ENCODE results near the gene TMEM229B. TPM values are rescaled to one million over a fixed set of nuclear protein-coding genes. Genes with fewer than 3 reads are reported as not detected.
A peak's percentile ranks its signal among the peaks of the same experiment; 100 is the strongest.

The TMEM229B gene
- total RNA-seq, 1 donor from 2014 or later: 3.9 TPM

- no peak for DNase-seq (ENCODE audit: low read depth)
Measured at GRCh38 chr14:67515386-67516079, 27.0 kb upstream of the TMEM229B start.

GRCh38 chr14:67514650-67515385, 26.3 kb upstream of the TMEM229B start:
- no peak for DNase-seq (ENCODE audit: low read depth)

- DNase-seq (ENCODE audit: low read depth): no peak
Measured at GRCh38 chr14:67514203-67514607, 25.7 kb upstream of the TMEM229B start.

- DNase-seq (ENCODE audit: low read depth): peak; percentile 57
Measured at GRCh38 chr14:67513631-67514108, 25.1 kb upstream of the TMEM229B start.

GRCh38 chr14:67512463-67513310, 24.2 kb upstream of the TMEM229B start:
- DNase-seq (ENCODE audit: low read depth): no peak

- no peak for DNase-seq (ENCODE audit: low read depth)
Measured at GRCh38 chr14:67510836-67511235, 22.3 kb upstream of the TMEM229B start.

GRCh38 chr14:67510121-67510520, 21.6 kb upstream of the TMEM229B start:
- DNase-seq (ENCODE audit: low read depth): peak; percentile 32

GRCh38 chr14:67508956-67509355, 20.4 kb upstream of the TMEM229B start:
- no peak for DNase-seq (ENCODE audit: low read depth)

- DNase-seq (ENCODE audit: low read depth): no peak
Measured at GRCh38 chr14:67505254-67505653, 16.7 kb upstream of the TMEM229B start.

GRCh38 chr14:67503331-67503730, 14.8 kb upstream of the TMEM229B start:
- no peak for DNase-seq (ENCODE audit: low read depth)

- no peak for DNase-seq (ENCODE audit: low read depth)
Measured at GRCh38 chr14:67502867-67503266, 14.3 kb upstream of the TMEM229B start.

- no peak for DNase-seq (ENCODE audit: low read depth)
Measured at GRCh38 chr14:67501670-67502069, 13.1 kb upstream of the TMEM229B start.

GRCh38 chr14:67500981-67501380, 12.5 kb upstream of the TMEM229B start:
- DNase-seq (ENCODE audit: low read depth): no peak

- no peak for DNase-seq (ENCODE audit: low read depth)
Measured at GRCh38 chr14:67497716-67498115, 9.2 kb upstream of the TMEM229B start.

GRCh38 chr14:67497216-67497615, 8.7 kb upstream of the TMEM229B start:
- no peak for DNase-seq (ENCODE audit: low read depth)

GRCh38 chr14:67495827-67496226, 7.3 kb upstream of the TMEM229B start:
- DNase-seq (ENCODE audit: low read depth): no peak

GRCh38 chr14:67493092-67493717, 4.7 kb upstream of the TMEM229B start:
- DNase-seq (ENCODE audit: low read depth): no peak

GRCh38 chr14:67492538-67492937, 4.0 kb upstream of the TMEM229B start:
- DNase-seq (ENCODE audit: low read depth): no peak

- DNase-seq (ENCODE audit: low read depth): no peak
Measured at GRCh38 chr14:67491741-67492507, 3.4 kb upstream of the TMEM229B start.

- no peak for DNase-seq (ENCODE audit: low read depth)
Measured at GRCh38 chr14:67491285-67491684, 2.8 kb upstream of the TMEM229B start.

GRCh38 chr14:67490196-67490595, 1.7 kb upstream of the TMEM229B start:
- no peak for DNase-seq (ENCODE audit: low read depth)

Data from renal cortical epithelial cell (primary cell).